Activated CD8-positive, alpha-beta memory T cell treated with anti-CD3 and anti-CD28 coated beads, Interleukin-2, amount 50 U/mL, for 24 hours (primary cell): Measurements from ENCODE around the gene DSCAM.

ENCODE experiments used
- DNase-seq: peaks from one replicate; pipeline ENCODE4 v3.0.0-alpha.2; 2020; ENCODE audit errors: extremely low read depth

The DSCAM gene

DNA sequence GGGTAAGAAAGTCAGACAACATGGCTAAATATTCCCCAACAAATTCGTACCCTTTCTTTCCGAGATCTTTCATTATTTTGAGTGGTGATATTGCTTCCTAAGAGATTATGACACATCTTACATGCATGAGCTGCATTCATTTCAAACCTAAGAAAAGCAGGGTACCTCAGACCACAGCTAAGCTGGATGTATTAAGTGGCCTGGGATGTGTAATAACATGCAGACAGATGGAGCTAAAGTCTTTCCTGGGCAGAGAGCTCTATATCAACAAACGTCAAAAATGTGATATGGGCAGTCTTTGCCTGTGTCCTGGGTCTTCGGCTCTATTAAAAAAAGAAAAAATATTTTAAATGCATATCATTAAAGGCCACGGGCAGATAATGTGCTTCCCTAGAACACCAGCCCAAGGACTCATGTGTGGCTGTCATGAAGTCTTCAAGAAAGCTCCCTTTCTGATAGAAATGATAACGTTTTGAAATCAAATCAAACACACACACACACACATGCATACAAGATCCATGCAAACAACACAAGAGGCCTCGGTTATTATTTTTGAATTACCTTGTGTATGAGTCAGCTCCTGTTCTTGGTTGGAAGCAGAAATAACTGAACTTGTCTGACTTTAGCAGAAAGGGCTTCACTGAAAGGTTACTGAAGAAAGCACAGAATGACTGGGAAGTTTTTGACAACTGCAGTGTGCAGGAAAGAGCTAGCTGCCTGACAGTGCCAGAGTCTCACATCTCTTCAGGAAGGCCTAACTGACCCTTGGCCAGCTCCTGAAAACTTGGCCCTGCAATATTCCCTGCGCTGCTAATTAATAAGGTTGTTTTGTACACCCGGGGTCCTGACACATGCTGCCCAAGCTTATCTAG lies 231.2 kb downstream of the DSCAM start:
- DNase-seq, result no peak

DNA sequence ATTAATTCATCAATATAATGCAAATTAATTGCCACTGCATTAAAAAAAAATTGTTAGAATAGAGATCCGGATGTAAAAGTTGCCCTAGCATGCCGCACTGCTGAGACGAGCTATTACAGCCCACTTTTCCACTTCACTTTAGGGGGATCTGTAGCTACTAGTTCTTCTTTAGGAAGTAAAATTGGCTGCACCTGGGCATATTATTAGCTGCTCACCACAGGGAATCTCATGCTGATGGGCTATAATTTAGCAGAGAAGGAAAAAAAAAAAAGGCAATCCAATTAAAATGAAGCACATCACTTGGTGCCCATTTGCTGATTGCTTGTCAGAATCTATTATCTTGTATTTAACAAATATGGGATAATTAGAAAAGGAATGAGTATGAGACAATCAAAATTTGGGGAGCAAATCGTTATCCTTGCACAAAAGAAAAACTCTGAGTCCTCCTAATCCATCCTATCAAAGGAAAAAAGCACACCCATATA lies 233.4 kb downstream of the DSCAM start:
- DNase-seq, result no peak

DNA sequence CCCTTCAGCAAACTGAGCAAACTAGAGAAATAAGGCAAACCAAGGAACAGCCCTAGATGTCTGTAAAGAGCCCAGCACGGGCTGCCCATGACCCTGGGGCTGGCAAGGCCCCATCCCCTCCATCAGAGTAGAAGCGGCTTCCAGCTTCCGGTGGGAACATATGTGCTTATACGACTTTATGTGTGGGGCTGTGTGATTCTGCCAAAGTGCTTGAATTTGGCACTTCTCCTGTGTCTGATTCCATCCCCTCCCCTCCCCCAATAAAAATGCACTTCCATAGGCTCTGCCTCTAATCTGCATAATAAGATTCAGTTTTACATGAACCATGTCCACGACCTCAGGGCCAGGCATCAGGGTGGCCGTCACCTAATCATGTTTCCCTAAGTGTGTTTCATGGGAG lies 236.6 kb downstream of the DSCAM start:
- no peak for DNase-seq

DNA sequence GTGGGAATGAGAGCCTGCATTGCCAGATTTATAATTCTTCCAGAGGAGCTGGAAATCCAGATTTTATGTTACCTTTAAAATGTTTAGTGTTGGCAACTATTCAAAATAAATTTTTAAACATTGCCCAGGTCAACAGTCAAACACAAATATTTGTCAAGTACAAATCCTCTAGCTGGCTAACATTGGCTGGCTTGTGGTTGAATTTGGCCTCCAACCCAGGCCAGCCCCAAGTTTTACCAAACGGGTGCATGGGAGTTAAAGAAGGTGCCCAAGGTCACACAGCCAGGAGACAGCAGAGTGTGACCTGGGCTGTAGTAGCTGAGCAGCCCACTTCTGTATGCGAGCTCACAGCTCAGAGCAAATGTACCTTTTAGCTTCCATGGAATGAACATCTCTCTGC lies 240.6 kb downstream of the DSCAM start:
- DNase-seq, result no peak

DNA sequence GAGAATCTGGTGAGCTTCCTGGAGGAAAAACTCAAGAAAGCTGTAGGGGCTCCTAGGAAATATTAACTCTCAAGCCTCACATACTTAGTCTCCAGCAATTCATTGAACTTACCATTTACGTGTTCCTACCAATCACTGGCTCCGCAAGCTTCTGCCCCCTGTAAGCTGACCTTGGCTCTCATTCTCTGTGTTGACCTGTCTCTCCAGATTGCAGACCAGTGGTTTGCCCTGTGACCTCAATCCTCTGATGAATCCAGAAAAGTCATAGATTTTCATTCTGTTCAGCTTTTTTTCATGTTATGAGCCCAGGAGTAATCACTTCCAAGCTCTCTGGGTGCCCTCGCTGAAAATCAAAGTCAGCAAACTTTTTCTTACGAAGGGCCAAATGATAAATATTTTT lies 241.9 kb downstream of the DSCAM start:
- DNase-seq, result no peak

DNA sequence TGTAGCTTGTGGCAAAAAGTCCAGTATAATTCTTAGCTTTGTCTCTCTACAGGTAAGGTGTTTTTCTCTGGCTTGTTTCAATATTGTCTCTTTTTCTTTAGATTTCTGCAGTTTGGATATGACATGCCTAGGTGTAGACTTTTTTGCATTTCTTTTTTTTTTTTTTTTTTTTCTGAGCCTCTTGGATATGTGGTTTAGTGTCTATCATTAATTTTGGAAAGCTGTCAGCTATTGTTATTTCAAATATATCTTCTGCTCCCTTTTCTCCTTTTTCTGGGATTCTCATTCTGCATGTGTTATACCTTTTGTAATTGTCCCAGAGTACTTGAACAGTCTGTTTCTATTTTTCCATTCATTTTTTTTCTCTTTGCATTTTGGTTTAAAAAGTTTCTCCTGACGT lies 243.2 kb downstream of the DSCAM start:
- no peak for DNase-seq

DNA sequence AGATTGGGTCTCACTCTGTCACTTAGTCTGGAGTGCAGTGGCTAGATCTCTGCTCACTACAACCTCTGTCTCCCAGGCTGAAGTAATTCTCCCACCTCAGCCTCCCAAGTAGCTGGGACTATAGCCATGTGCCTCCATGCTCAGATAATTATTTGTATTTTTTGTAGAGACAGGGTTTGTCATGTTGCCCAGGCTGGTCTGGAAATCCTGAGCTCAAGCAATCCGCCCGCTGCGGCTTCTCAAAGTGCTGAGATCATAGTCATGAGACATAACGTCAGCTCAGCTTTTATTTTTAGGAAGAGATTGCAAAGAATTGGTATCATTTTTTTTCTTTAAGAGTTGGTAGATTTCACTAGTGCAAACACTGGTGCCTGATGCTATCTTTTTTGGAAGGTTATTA lies 244.9 kb downstream of the DSCAM start:
- no peak for DNase-seq

DNA sequence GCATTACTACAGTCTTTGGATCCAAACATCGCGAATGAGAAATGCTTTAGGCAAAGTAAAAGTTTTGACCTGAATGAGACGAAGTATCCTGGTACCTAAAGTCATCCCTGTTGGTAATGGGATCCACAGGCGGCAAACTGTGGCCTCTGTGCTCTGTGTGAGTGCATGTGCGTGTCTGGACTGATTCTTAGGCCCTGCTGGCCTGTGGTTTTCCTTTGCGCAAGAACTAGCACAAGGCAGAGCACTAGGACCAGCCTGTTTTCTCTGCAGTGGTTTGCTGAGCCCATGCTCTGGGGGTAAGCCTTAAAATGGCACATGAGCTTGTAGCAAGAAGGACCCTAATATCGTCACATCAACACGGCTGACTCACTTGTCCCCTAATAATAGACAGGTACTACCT lies 251.2 kb downstream of the DSCAM start:
- DNase-seq, result no peak

DNA sequence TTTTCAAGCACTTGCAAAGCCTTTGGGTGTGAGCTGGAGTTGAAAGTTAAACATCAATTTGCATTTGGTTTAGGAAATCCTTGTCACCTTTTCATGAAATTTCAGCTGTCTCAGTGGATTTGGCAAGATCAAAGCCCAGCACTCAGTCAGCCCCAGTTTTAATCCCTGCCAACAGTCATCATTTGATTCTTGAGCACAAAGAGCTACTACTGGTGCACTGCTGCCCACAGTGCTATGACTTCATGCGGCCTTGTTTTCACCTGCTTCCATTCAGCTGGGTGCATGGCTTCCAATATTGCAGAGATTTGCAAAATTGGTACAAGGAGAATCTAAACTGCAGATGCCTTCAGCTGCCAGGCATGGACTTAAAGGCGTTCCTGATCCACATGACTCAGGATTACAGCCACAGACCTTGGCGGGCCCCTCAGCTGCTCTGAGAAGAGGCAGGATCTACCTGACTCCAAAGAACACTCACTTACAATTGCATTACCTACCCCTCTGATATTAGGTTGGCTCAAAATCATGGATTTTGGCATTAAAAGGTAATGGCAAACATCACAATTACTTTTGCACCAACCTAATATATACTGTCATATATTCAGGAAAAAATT lies 259.1 kb downstream of the DSCAM start:
- DNase-seq, result no peak

DNA sequence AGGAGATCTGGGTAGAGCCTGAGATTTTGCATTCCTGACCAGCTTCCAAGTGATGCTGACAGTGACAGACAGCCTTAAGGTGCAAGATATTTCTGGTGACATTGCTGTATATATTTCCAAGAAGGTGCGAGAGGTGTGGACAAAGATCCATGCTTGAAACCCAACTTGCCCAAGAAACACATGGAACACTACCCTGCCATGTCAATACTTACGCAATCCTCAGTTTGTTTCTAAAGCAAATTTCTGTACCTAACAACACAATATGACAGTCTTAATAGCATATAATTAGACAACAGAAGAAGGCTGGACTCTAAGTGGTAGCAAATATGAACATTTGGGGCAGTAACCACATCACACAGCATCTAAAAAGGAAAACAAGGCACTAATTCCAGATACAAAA lies 260.4 kb downstream of the DSCAM start:
- no peak for DNase-seq

DNA sequence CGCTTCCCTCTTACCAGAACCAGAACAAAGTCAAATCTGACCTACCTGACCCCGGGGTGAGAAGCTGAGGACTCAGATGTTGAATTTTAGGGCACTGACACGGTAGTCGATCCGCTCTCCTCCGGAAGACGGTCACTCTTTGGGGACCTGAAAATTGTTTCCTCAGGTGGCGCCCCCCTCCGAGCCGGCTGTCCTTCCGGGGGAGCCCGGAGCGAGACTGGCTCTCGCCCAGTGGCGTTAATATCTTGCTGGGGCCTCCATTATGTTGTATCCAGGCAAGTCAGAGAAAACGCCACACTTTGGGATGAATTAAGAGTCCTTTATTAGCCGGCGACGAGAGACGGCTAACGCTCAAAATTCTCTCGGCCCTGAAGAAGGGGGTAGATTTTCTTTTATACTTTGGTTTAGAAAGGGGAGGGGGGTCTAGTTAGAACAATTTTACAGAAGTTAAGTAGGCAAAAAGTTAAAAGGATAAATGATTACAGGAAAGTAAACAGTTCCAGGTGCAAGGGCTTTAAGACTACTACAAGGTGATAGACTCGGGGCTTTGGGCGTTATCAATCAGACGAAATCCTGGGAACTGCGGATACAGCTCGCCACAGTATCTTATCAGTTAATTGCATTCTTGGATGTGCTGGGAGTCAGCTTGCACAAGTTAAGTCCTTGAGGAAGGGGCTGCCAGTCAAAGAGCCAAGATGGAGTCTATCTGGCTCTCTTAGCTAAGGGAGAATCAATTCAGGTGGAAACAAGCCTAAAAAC lies 269.5 kb downstream of the DSCAM start:
- no peak for DNase-seq

DNA sequence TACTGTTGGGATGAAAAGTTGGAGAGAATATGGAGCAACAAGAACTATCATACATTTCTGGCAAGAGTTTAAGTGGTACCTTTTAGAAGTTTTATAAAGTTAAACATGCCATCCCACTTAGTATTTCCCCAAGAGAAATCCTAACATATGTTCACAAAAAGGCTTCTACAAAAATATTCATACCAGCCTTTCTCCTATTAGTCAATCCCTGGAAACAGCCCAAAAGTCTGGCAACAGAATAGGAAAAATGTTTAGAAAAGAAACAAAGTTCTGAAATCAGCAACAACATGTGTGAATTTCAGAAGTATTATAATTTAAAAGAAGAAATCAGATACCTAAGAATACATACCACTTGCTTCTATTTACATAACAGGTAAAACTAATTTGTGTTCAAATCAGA lies 271.0 kb downstream of the DSCAM start:
- no peak for DNase-seq

DNA sequence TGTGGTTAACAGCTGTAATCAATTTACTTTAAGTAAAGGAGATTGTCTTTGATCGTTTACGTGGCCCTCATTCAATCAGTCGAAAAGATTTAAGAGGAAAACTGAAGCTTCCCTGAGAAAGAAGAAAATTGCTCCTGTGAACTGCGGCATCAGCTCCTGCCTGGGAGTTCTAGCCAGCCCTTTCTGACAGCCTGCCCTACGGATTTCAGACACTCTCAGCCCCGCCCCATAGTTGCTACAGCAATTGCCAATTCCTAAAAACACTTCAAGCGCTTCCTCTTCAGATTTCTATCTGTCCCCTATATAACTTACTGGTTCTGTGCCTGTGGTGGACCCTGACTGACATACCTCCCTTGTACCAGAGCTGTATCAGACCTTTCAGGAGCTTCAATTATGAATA lies 277.6 kb downstream of the DSCAM start:
- no peak for DNase-seq

DNA sequence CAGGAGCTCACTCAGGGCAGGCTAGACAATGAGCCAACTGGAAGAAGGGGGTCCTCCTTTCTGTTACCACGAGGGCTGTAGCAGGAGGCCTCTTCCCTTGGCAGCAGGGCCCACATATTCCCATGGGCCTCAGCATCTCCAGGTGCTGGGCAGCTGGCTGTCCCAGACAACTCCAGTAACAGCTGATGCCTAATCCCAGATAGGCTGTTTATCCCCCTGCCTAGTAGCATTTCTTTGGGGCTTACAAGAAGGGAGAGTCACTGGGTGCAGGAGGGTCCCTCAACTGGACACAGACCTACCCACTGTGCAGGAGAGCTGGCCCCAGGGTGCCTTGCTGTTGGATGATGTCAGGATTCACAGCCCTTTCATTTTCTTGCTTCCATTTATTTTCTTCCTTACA lies 278.2 kb downstream of the DSCAM start:
- DNase-seq, result no peak

DNA sequence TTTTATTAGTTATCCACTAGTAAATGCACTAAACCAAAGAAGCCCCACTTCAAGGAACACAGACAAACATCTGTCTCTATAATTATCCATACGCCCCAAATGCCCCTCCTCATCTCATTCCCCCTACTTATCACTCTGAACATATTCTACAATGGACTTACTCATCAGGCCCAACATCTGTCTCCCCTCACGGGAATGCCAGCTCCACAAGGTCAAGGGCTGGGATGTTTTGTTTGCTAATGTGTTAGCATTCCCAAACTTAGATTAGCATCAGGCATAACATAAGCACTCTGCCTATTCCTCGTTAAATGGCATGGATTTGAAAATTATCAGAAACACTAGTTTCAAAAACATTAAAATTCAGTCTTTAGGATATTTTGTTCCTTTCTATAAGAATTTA lies 279.5 kb downstream of the DSCAM start:
- no peak for DNase-seq

DNA sequence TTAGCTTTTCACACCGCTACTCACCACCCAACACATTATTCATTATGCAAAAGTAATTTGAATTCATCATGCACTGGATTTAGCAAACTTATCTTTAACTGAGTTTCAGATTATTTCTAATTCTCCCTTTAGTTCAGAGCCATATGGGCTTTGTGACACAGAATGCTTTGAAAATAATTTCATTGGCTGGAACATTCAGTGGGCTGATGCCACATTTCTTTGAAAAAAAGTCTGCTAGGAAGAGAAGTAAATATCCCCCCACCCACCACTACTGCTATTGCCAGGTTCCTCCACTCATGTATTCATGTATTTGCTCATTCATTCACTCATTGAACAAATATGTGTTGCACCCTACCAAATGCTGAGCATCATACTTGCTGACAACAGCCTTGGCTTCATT lies 280.5 kb downstream of the DSCAM start:
- no peak for DNase-seq

DNA sequence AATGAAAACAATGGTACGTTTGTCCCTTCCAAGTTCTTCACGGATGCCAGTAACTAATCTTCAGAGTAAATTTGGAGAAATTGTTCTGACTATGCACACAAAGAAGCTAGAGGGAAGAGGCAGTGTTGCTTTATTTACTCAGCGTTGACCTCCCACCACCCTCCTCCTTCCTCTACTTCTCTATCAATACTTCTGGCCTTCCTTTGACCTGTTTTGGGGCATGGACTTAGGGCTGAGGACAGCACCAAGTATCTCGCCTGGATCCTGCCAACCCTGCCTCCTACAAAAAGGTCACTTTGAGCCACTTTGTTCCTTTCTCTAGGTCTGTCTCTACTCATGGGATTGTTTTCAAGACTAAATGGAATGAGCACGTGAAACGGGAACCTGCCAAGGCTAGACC lies 282.6 kb downstream of the DSCAM start:
- DNase-seq, result no peak

DNA sequence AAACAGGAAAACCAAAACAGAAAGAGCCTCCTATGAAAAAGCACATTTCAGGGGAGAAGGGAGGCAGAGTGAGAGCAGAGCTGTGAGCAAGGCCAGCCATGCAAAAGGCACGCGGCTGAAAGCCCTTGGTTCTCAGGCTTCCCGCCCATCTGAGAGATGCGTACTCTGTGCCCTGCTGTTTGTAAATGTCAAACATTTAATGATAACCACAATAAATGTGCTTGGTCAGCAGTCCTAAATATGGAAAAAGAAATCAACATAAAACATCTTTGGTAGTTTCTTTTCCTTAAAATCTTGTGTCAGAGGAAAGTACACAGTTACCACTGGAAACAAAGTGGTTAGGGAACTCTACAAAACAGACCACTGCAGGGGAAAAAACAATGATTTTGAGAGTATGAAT lies 283.1 kb downstream of the DSCAM start:
- DNase-seq, result no peak

DNA sequence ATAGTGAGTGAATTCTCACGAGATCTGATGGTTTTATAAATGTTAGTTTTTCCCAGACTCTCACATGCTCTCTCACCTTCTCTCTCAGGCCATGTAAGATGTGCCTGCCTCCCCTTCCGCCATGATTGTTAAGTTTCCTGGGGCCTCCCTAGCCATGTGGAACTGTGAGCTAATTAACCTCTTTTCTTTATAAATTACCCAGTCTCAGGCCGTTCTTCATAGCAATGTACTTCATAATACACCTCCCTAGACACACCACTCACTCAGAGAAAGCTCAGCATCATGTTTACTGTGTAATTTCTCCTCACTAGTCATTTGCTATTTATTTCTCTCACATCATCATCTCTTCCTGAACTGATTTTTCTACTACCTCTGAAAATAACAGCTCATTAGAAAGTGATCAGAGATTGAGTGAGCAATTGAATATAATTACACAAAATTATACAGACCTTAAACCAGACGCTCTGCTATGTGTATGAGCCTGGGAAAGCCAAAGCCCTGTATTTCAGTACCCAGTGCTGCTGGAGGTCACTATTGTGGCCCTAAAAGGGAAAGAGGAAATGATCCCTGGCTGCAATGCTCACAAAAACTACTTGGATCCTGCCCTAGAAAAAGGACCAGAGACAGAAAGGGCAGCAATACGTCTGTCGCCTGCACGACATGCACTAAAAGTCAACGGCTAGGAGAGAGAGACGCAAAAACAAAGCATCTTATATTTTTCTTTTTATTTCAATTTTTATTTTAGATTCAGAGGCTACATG lies 284.5 kb downstream of the DSCAM start:
- no peak for DNase-seq

DNA sequence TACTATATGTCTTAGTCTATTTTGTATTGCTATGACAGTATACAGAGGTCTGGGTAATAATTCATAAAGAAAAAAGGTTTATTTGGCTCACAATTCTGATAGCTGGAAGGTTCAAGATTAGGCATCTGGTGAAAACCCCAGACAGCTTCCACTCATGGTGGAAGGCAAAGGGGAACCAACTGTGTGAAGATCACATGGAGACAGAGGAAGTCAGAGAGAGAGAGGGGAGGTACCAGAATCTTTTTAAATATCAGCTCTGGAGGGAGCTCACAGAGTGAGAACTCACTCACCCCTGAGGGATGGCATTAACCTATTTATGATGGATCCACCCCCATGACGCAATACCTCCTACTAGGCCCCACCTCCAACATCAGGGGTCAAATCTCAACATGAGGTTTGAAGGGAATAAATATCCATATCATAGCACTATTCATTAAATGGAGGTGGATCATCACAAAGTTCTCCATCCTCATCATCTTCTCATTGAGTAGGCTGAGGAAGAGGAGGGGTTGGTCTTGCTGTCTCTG lies 290.5 kb downstream of the DSCAM start:
- DNase-seq, result no peak

DNA sequence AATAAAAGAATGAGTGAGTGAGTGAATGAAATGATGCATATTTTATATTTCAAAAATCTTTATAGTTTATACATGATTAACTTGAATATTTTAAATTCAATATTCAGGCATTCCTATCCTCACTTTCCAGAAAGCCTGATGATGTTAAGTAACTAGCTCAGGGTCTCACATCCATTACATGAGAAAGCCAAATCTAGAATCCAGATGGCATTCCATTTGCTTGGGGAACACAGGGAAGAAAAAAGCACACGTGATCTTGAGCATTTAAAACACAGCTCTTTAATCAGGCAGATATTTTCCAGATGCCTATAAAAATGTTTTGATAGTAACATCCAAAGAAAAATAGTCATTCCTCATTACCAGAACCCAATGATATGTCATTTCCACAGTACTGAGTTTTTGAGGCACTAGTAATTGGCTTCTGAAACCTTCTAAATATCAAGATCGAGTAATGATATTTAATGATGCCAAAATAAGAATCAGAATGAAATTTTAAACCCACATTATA lies 291.9 kb downstream of the DSCAM start:
- DNase-seq, result no peak

DNA sequence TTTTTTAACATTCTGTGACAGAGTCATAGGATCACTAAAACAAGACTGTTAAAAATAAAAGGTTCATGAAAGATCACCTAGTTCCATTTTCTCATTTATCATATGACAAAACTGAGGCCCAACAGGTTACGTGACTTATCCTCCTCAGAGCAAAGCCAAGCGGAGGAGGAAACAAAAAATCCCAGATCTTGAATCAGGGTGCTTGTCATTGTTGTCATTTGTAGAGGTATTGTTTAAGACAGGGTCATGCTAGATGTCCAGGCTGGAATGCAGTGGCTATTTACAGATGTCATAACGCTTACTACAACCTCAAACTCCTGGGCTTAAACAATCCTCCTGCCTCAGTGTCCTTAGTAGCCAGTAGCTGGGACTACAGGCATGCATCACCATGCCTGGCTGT lies 293.2 kb downstream of the DSCAM start:
- no peak for DNase-seq
